GM21619 (cell line): ENCODE data around the gene C8B.

ENCODE experiments used
- ATAC-seq: cut with Tn5 transposase; IDR thresholded peaks from one replicate; pipeline ENCODE4 v1.9.1; 2021; ENCODE audit not compliant: unreplicated experiment

Gene C8B

GRCh38 chr1:56933606-56934005 lies 32.2 kb downstream of the C8B start:
- no peak for ATAC-seq

DNA sequence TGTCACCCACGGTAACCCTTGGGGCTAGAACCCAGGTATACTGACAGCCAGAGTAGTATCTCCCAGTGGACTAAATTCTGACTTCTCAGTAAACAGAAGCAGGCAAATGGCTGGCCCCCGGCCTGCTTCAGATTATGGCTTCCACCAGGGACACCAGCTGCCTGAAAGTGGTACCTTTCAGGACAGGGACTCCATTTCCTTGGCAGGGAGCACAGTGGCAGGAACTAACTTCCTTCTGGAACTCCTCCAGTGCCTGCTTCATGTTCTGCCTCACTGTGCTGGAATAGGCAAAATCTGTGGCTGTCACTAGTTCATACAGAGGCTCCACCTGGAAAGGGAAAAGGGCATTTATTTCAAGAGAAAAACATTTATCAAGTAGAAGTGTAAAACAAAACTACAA lies 32.7 kb downstream of the C8B start:
- ATAC-seq, result no peak

DNA sequence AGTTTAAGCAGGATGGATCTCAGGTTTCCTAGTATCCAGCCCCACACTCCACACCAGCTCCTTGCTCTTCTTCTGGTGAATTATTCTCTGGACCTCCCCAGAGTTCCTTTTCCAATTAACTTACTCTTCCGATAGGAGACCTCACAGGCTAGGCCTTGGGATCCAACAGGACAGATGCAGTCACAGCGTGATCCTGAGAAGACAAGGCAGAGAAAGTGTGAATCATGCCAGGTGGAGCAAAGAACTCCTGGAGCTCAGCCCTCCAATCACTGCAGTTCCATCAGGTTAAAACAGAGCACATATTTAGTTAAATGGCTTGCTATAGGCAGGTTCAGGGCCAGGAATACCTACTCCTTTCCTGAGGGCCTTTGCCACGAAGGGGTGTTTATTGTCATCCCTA lies 34.1 kb downstream of the C8B start:
- no peak for ATAC-seq

- no peak for ATAC-seq
Observed at GRCh38 chr1:56931211-56931610, 34.6 kb downstream of the C8B start.

DNA sequence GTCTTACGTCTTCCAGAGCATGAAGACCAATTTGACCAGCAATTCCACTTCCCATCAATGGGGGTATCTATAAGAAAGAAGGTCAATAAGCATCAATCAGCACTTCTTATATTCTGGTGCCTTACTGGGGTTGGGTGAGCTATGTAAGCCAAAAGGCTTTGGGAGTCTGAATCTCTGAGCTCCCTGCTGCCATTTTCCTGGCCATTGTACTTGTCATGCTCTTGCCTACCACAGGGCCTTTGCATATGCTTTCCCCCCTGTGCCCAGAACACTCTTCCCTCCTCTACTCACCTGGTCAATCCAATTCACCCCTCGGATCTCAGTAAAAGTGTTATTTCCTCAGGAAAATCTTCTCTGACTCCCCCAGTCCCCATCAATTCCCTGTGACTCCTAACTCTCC lies 36.3 kb downstream of the C8B start:
- ATAC-seq, result no peak

- no peak for ATAC-seq
Observed at GRCh38 chr1:56927986-56928385, 37.8 kb downstream of the C8B start.

DNA sequence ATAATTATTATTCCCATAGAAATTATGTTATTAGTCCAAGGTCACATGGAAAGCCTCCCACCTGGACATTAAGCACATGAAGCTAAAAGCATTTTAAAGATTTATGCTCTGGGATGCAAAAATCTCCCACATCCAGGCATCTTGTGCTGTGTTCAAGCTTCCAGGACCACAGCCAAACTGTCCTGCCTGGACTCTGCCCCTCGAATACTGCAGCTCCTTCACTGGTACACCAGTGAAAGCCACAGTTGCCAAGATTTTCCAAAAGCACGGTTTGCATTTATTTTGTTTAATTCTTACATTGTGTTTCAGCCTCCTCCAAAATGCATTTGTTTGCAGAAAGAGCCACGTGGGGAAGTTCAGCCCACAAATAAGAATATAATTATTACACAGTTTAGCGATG lies 38.6 kb downstream of the C8B start:
- no peak for ATAC-seq

DNA sequence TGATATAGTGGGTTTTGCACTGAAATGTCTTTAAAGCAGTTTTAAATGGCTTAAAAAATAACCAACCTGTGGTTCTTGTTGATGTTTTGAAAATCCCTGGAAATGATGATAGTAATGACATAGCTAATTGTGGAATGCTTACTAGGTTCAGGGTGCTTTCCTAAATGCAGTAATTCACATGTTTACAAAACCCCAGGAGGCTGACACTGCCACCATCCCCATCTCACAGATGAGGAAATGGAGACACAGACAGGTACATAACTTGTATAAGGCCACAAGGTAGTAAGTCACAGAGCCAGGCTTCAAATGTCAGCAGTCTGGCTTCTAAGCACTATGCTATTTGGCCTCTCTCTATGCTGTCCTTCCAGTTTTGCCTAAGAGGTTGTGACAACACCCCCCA lies 40.6 kb downstream of the C8B start:
- no peak for ATAC-seq

DNA sequence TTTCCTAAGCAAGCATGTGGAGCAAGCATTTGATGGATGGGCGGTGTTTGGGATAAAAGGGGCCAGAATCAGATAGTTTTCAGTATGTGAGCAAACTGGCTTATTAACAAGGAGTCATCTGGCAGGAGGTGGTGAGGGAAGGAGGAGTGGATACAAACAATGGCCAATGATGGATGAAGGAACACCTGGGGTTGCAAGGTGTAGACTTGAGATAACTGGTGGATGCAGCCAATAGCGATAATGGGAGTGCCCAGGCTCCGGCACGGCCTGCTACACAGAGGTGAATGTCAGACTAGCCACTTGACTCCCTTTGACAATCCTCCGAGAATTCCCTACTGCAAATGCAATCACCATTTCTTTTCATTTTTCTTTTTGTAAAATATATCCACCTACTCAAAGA lies 41.7 kb downstream of the C8B start:
- ATAC-seq, result no peak

- no peak for ATAC-seq
Observed at GRCh38 chr1:56923201-56923600, 42.6 kb downstream of the C8B start.

GRCh38 chr1:56922507-56922906 lies 43.3 kb downstream of the C8B start:
- no peak for ATAC-seq

GRCh38 chr1:56922070-56922469 lies 43.7 kb downstream of the C8B start:
- no peak for ATAC-seq

- no peak for ATAC-seq
Observed at GRCh38 chr1:56921479-56921878, 44.3 kb downstream of the C8B start.

GRCh38 chr1:56920591-56921001 lies 45.2 kb downstream of the C8B start:
- ATAC-seq, result no peak

DNA sequence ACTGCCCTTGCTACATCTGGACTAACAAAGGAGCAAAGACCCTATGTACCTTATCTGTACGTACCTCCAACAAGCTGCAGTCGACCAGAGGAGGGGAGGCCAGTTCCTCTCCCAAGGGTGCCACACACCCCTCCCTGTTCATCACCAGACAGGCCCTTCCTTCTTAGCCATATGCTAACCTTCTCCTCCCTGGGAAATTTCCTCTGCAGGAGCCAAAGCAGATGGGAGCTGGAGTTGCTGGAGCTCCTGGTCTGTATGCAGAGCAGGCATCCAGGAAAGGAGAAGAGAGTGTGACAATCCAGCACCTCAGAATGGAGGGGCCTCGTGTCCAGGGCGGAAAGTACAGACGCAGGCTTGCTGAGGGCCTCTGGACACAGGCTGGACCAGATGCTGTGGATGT lies 48.5 kb downstream of the C8B start:
- ATAC-seq, result no peak

- ATAC-seq, result no peak
Observed at GRCh38 chr1:56916630-56917029, 49.2 kb downstream of the C8B start.

- no peak for ATAC-seq
Observed at GRCh38 chr1:56915960-56916359, 49.9 kb downstream of the C8B start.

DNA sequence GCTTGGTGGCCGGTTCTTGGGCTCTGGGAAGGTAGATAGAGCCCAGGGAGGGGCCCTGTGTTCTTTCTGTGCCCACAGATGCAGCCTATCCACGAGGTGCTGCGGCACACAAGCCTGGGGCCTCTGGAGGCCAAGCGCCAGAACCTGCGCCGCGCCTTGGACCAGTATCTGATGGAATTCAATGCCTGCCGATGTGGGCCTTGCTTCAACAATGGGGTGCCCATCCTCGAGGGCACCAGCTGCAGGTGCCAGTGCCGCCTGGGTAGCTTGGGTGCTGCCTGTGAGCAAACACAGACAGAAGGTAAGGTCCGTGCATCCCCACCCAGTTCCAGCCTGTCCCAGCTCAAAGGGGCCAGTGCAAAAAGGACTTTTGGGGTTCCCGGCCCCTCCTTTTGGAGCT lies 53.5 kb downstream of the C8B start:
- no peak for ATAC-seq

DNA sequence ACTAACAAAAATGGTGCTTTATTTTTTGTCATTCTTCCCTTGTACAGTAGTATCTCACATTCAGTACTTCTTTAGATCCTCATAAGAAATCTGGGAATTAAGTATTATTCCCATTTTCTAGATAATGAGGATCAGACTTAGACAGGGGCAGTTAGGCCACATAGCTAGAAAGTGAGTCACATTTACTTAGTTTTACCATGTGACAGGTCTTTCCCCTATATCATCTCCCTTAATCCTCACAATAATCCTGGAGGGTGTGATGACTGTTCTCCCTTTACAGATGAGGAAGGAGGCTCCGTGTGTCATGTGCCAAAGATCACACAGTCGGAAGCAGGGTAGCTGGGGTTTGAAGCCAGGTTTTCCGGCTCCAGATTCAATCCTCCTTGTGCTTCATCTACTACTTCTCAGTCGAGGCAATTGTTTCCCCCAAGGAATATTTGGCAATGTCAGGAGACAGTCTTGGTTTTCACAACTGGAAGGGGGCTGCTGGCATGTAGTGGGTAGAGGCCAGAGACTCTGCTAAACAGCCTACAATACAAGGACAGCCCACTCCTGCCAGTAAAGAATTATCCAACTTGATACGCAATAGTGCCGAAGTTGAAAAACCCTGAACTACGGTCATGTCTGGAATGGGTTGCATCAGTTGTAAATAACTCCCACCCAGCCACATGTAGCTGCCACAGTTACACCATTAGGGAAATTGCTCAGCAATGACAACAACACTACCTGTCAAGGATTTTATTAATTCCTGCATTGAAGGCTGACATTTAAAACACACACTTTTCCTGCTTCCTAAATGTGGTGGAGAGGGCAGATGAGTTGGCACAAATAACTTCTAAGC lies 54.5 kb downstream of the C8B start:
- no peak for ATAC-seq

- no peak for ATAC-seq
Observed at GRCh38 chr1:56910441-56910985, 55.3 kb downstream of the C8B start.

GRCh38 chr1:56908619-56909221 lies 57.1 kb downstream of the C8B start:
- ATAC-seq, result no peak

DNA sequence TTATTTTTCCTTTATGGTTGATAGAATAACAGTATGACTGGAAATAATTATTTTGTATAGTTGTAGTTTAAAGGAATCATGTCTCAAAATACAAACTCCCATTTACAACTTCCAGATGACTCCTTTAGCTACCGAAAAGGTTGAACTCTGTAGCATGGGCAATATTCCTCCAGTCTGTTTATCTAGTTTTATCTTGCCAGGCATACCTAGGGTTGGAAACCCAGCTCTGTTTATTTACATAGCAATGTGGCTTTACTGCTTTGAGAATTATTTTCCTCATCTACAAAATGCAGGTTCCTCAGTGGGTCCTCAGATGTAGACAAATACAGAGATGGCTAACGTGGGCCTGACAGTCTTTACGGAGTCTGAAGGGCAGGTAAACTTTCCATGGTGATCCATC lies 60.1 kb downstream of the C8B start:
- no peak for ATAC-seq
